ENCODE data around the gene CCDC180.

Gene CCDC180

GRCh38 chr9:97300586-97300985 lies 6.9 kb upstream of the CCDC180 start:
- TF ChIP-seq CTCF (IDR thresholded peaks at IDR 0.05; ENCODE audit: insufficient read depth, missing control alignments) = no peak
- no peak for DNase-seq (ENCODE audit: insufficient read length, low spot score)
- FAIRE-seq = no peak

- TF ChIP-seq CTCF (IDR thresholded peaks at IDR 0.05; ENCODE audit: insufficient read depth, missing control alignments) = no peak
- FAIRE-seq (no peak), DNase-seq (ENCODE audit: insufficient read length, low spot score) (no peak)
Measured at GRCh38 chr9:97301974-97302373, 5.5 kb upstream of the CCDC180 start.

DNA sequence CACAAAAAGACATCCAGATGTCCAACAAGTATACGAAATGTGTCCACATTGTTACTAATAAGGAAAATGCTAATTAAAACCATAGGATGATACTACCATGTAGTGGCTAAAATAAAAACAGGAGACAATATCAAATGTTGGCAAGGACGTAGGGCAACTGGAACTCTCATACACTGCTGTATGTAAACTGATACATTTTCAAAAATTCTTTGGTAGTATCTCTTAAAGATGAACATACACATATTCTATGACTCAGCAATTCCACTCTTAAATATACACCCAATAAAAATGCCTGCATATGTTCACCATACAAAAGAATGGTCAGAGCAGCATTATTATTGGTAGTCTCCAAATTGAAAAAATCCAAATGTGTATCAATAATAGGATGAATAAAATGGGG lies 2.9 kb upstream of the CCDC180 start:
- no peak for TF ChIP-seq CTCF (IDR thresholded peaks at IDR 0.05; ENCODE audit: insufficient read depth, missing control alignments)
- no peak for FAIRE-seq
- DNase-seq (ENCODE audit: insufficient read length, low spot score) = no peak

DNA sequence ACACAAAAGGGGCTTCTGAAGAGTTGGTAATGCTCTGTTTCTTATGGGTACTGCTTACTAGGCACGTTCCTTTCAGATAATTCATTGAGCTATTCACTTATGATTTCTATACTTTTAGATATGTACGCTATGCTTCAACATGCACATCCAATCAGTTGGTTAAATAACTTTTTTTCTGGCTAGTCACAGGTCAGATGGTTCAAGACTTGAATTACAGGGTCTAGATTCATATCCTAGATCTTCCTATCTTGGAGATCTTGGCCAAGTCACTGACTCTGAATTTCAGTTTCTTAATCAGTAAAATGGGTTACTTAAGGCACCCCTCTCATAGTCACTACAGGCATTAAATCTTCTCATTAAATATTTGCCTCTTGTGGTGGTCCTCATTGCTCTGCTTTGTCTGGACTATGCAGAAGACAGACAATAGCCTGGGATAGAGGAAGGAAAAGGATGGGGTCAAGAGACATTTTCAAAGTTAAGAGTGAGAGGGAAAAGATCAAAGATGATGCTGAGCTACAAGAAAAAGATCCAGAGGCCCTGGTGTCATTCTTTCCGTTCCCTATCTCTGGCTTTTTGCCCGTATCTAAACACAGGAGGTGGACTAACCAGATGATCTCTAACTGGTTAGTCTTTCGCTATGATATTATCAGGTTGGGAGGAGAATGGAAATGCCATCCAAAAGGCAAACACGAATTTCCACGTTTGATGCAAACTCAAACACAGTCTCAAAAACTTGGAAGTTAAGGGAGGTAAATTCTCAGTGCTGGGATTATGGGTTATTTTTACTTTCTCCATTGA lies 1.8 kb upstream of the CCDC180 start:
- FAIRE-seq (no peak), DNase-seq (ENCODE audit: insufficient read length, low spot score) (no peak)
- no peak for TF ChIP-seq CTCF (IDR thresholded peaks at IDR 0.05; ENCODE audit: insufficient read depth, missing control alignments)

DNA sequence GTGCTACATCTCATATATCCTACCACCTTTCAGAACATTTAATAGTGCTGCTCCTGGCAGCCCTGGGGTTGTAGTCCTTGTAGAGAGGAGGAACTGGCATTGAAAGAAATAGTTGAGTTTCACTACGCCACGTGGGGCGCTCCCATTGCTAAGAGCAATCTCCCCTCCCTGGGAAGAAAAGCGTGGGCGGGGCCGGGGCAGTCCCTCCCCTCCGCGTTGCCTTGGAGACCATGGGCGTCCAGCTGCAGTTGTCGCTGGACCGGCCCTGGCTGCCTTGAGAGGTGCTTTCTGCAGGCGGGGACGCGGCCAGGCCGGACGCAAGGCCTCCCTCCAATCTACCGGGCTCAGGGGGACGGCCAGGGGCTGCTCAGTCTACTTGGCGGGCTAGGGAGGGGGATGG lies 368 bp upstream of the CCDC180 start:
- no peak for TF ChIP-seq CTCF (IDR thresholded peaks at IDR 0.05; ENCODE audit: insufficient read depth, missing control alignments)
- DNase-seq (ENCODE audit: insufficient read length, low spot score) = no peak
- no peak for FAIRE-seq

GRCh38 chr9:97309260-97309659 lies 1.8 kb downstream of the CCDC180 start:
- FAIRE-seq (no peak), DNase-seq (ENCODE audit: insufficient read length, low spot score) (no peak)
- no peak for TF ChIP-seq CTCF (IDR thresholded peaks at IDR 0.05; ENCODE audit: insufficient read depth, missing control alignments)

GRCh38 chr9:97310023-97310422 lies 2.6 kb downstream of the CCDC180 start:
- no peak for TF ChIP-seq CTCF (IDR thresholded peaks at IDR 0.05; ENCODE audit: insufficient read depth, missing control alignments)
- FAIRE-seq = no peak
- DNase-seq (ENCODE audit: insufficient read length, low spot score) = no peak
